Upper lobe of left lung (tissue), 6 donors: Measurements from ENCODE around the gene PFN3. TPM values are rescaled to one million over a fixed set of nuclear protein-coding genes. Genes with fewer than 3 reads are reported as not detected.
A peak's percentile ranks its signal among the peaks of the same experiment; 100 is the strongest.

Source experiments
- ATAC-seq, 2 donors: fragments of 200-7000 bp; cut with Tn5 transposase; one replicate each; pipeline ENCODE4 v1.9.1; 2022; ENCODE audit warnings: mild to moderate bottlenecking in 2 of 2, moderate library complexity in 2 of 2; ENCODE audit not compliant: low FRiP score in 2 of 2
- DNase-seq, 2 donors: peaks; one replicate each; pipeline ENCODE4 v3.0.0-alpha.2; 2019 to 2020
- H3K27ac ChIP-seq, 4 donors: fragments of 200-600 bp; sonication (generic); one replicate each; pipeline ENCODE4 v1.5.1; 2016 to 2019
- H3K27me3 ChIP-seq, 4 donors: fragments of 200-600 bp; sonication (generic); one replicate each; pipeline ENCODE4 v1.5.1; 2017 to 2019
- H3K36me3 ChIP-seq, 4 donors: fragments of 200-600 bp; sonication (generic); one replicate each; pipeline ENCODE4 v1.5.1; 2016 to 2019
- H3K4me1 ChIP-seq, 4 donors: fragments of 200-600 bp; sonication (generic); one replicate each; pipeline ENCODE4 v1.5.1; 2018 to 2019
- H3K4me3 ChIP-seq, 4 donors: fragments of 200-600 bp; sonication (generic); one replicate each; pipeline ENCODE4 v1.5.1; 2017 to 2019; ENCODE audit warnings: mild to moderate bottlenecking in 2 of 4, moderate library complexity in 1 of 4
- H3K9me3 ChIP-seq, 4 donors: fragments of 200-600 bp; sonication (generic); one replicate each; pipeline ENCODE4 v1.5.1; 2018 to 2019
- EP300 ChIP-seq, 4 donors: sonication (generic); formaldehyde crosslinking; IDR thresholded peaks; one replicate each; pipeline ENCODE4 v1.5.1; 2017; ENCODE audit warnings: antibody characterized with exemption in 4 of 4, control low read depth in 2 of 4
- POLR2A ChIP-seq, 4 donors: fragments of 450-650 bp; IDR thresholded peaks; one replicate each; pipeline ENCODE4 v1.5.1; 2016 to 2017; ENCODE audit warnings: antibody characterized with exemption in 4 of 4, mild to moderate bottlenecking in 2 of 4
- POLR2AphosphoS5 ChIP-seq, 2 donors: sonication (generic); formaldehyde crosslinking; IDR thresholded peaks; one replicate each; pipeline ENCODE4 v1.5.1; 2017; ENCODE audit warnings: antibody characterized with exemption in 2 of 2
- WGBS, 2 donors: methylation state at CpG; one replicate each; pipeline ENCODE4 v1.1.5; 2017 to 2018; 5-methylcytosine and 5-hydroxymethylcytosine counted together
- total RNA-seq, 6 donors: library from RNA; depleted of rRNA in 4 of 6; stranded (reverse); fragments of >200 nt in 4 of 6; gene quantifications; one replicate each; pipeline versions ENCODE4 v1.1.0 to v1.2.1, GENCODE V29; 2016 to 2021
- TF ChIP-seq, protein P1 (sequence below), 6 experiments: fragments of 450-650 bp in 4 of 6; fragments of 200-600 bp in 2 of 6; sonication (generic) in 2 of 6; IDR thresholded peaks; one replicate each; pipeline ENCODE4 v1.5.1; 2016 to 2019; ENCODE audit warnings: antibody characterized with exemption in 6 of 6
- donor health status: DM: no; HTN: no; CAD: no; lungs with moderate emphysema.
- donor health status: DM: no; HTN: yes; CAD: no; lungs with severe emphysema.

PFN3 gene
- total RNA-seq, 6 donors from 2014 or later, result not detected

- ATAC-seq (no peak), DNase-seq (no peak)
- 84 to 100% methylated on average over 1 to 5 of the region's 5 CpGs for WGBS, 2 donors
- Histone ChIP-seq H3K27me3 (peaks cover 0 to 3% (median under 1%) of the 10 kb centered on the region in 4 donors), H3K27ac (no peak overlapping the region), H3K9me3 (no peaks in the 10 kb centered on the region), H3K4me3 (no peak overlapping the region), H3K4me1 (peaks cover 13 to 19% (median 18%) of the 10 kb centered on the region in 4 donors), H3K36me3 (no peaks in the 10 kb centered on the region)
- no peak for TF ChIP-seq POLR2AphosphoS5 (IDR thresholded peaks at IDR 0.05)
- TF ChIP-seq, protein P1, sequence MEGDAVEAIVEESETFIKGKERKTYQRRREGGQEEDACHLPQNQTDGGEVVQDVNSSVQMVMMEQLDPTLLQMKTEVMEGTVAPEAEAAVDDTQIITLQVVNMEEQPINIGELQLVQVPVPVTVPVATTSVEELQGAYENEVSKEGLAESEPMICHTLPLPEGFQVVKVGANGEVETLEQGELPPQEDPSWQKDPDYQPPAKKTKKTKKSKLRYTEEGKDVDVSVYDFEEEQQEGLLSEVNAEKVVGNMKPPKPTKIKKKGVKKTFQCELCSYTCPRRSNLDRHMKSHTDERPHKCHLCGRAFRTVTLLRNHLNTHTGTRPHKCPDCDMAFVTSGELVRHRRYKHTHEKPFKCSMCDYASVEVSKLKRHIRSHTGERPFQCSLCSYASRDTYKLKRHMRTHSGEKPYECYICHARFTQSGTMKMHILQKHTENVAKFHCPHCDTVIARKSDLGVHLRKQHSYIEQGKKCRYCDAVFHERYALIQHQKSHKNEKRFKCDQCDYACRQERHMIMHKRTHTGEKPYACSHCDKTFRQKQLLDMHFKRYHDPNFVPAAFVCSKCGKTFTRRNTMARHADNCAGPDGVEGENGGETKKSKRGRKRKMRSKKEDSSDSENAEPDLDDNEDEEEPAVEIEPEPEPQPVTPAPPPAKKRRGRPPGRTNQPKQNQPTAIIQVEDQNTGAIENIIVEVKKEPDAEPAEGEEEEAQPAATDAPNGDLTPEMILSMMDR (IDR thresholded peaks at IDR 0.05), result no peak
- TF ChIP-seq POLR2A (IDR thresholded peaks at IDR 0.05), result no peak
- TF ChIP-seq EP300 (IDR thresholded peaks at IDR 0.05), result no peak
Measured at GRCh38 chr5:177393990-177394389, 6.5 kb downstream of the PFN3 start.

- 60 to 82% methylated on average over 1 of the region's 1 CpG for WGBS, 2 donors
- ATAC-seq, result no peak
- Histone ChIP-seq H3K27me3 (no peaks in the 10 kb centered on the region), H3K27ac (no peak overlapping the region), H3K9me3 (no peaks in the 10 kb centered on the region), H3K4me1 (peaks cover 15 to 24% (median 22%) of the 10 kb centered on the region in 4 donors), H3K4me3 (no peak overlapping the region), H3K36me3 (no peaks in the 10 kb centered on the region)
- DNase-seq, result no peak
- no peak for TF ChIP-seq POLR2A (IDR thresholded peaks at IDR 0.05)
- TF ChIP-seq EP300 (IDR thresholded peaks at IDR 0.05), result no peak
- TF ChIP-seq, protein P1 (IDR thresholded peaks at IDR 0.05), result no peak
- no peak for TF ChIP-seq POLR2AphosphoS5 (IDR thresholded peaks at IDR 0.05)
Measured at GRCh38 chr5:177393206-177393765, 7.2 kb downstream of the PFN3 start.

DNA sequence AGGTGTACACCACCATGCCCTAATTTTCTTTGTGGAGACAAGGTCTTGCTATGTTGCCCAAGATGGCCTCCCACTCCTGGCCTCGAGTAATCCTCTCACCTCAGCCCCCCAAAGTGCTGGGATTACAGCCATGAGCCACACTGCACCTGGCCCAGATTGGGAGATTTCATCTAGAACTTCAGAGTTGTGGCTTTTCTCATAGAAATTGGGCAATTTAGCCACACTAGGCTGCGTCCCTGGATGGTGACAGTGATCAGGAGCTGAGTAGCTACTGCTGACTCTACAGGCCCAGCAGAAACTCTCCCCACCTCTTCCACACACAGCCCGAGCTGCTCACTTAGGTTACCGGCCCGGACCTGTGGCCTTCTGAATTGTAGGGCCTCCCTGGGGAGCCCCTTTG is 7.7 kb downstream of the PFN3 start:
- 61 to 81% methylated on average over 5 of the region's 5 CpGs for WGBS, 2 donors
- H3K4me1 ChIP-seq, result peaks cover 15 to 24% (median 22%) of the 10 kb centered on the region in 4 donors
- ATAC-seq (no peak), DNase-seq (no peak)
- TF ChIP-seq POLR2A (IDR thresholded peaks at IDR 0.05), result no peak
- TF ChIP-seq, protein P1 (IDR thresholded peaks at IDR 0.05), result no peak
- TF ChIP-seq EP300 (IDR thresholded peaks at IDR 0.05), result no peak
- no peak for TF ChIP-seq POLR2AphosphoS5 (IDR thresholded peaks at IDR 0.05)
- no peaks in the 10 kb centered on the region for H3K36me3 ChIP-seq
- no peak overlapping the region for H3K27ac ChIP-seq
- H3K4me3 ChIP-seq, result no peak overlapping the region
- H3K9me3 ChIP-seq, result no peaks in the 10 kb centered on the region
- no peaks in the 10 kb centered on the region for H3K27me3 ChIP-seq

- WGBS, 2 donors, result 24% methylated on average over 13 of the region's 13 CpGs
- Histone ChIP-seq H3K27me3 (no peaks in the 10 kb centered on the region), H3K36me3 (no peaks in the 10 kb centered on the region), H3K9me3 (no peaks in the 10 kb centered on the region), H3K27ac (peak overlapping the region in 2 of 4 donors; percentile 43 to 59), H3K4me3 (no peak overlapping the region), H3K4me1 (peaks cover 15 to 24% (median 22%) of the 10 kb centered on the region in 4 donors)
- TF ChIP-seq, protein P1 (IDR thresholded peaks at IDR 0.05), result peak; percentile 94 to 98 (median 96)
- TF ChIP-seq POLR2AphosphoS5 (IDR thresholded peaks at IDR 0.05) (peak in 1 of 2 donors; percentile 22), EP300 (IDR thresholded peaks at IDR 0.05) (no peak)
- DNase-seq, result peak in 1 of 2 donors; percentile 87
- peak; percentile 89 to 93 for ATAC-seq
Measured at GRCh38 chr5:177390363-177391300, 9.8 kb downstream of the PFN3 start.
